H1 (cell line): ENCODE results near the gene SCNN1A.

Experiments
- BRCA1 ChIP-seq: IDR thresholded peaks from 2 replicates; pipeline ENCODE4 v1.6.1; 2012; ENCODE audit warnings: low read depth, low read length, improper control_type of control experiment
- CBX5 ChIP-seq: fragments of 300-800, 300-1000 bp; sonication (generic); IDR thresholded peaks from 2 replicates; pipeline ENCODE4 v1.7.1; 2016; ENCODE audit warnings: antibody characterized with exemption, low read length, low read depth
- CTCF ChIP-seq, 3 experiments: IDR thresholded peaks; 1 replicate in 2 of 3; 2 replicates in 1 of 3; pipeline versions ENCODE4 v1.5.1 to v1.6.1; 2011; ENCODE audit warnings: low read length in 3 of 3, mild to moderate bottlenecking in 3 of 3, inconsistent platforms in 2 of 3, low read depth in 1 of 3, moderate library complexity in 1 of 3; ENCODE audit not compliant: insufficient read depth in 1 of 3; ENCODE audit errors: control extremely low read depth in 1 of 3
- EGR1 ChIP-seq: IDR thresholded peaks from 2 replicates; pipeline ENCODE4 v1.6.1; 2011; ENCODE audit warnings: low read depth, low read length, borderline replicate concordance
- EP300 ChIP-seq, 2 experiments: IDR thresholded peaks; 1 replicate in 1 of 2; 2 replicates in 1 of 2; pipeline ENCODE4 v1.6.1; 2011 to 2012; ENCODE audit warnings: low read depth in 2 of 2, low read length in 2 of 2, mild to moderate bottlenecking in 2 of 2, borderline replicate concordance in 1 of 2, inconsistent platforms in 1 of 2, moderate library complexity in 1 of 2
- HDAC2 ChIP-seq, 2 experiments: fragments of 300-600 bp in 1 of 2; sonication (generic) in 1 of 2; IDR thresholded peaks; 2 replicates each; pipeline ENCODE4 v1.6.1; 2011 to 2012; ENCODE audit warnings: low read depth in 2 of 2, low read length in 2 of 2, mild to moderate bottlenecking in 2 of 2, moderate library complexity in 2 of 2, borderline replicate concordance in 1 of 2, inconsistent platforms in 1 of 2
- KDM5A ChIP-seq: fragments of 200-600 bp; IDR thresholded peaks from 2 replicates; pipeline ENCODE4 v1.7.1; 2012; ENCODE audit warnings: mild to moderate bottlenecking, low read length, inconsistent platforms, mixed read lengths
- PHF8 ChIP-seq: fragments of 200-600 bp; sonication (generic); conservative IDR thresholded peaks from 2 replicates; pipeline ENCODE4 v1.7.1; 2012; ENCODE audit warnings: low read depth, mild to moderate bottlenecking, inconsistent platforms, low read length, moderate library complexity
- POLR2A ChIP-seq, 2 experiments: IDR thresholded peaks; 1 replicate in 1 of 2; 2 replicates in 1 of 2; pipeline ENCODE4 v1.6.1; 2011; ENCODE audit warnings: low read depth in 2 of 2, low read length in 2 of 2, mild to moderate bottlenecking in 2 of 2; ENCODE audit errors: control extremely low read depth in 1 of 2
- POLR2AphosphoS5 ChIP-seq: IDR thresholded peaks from 2 replicates; pipeline ENCODE4 v1.6.1; 2011; ENCODE audit warnings: low read depth, low read length
- RAD21 ChIP-seq, 2 experiments: IDR thresholded peaks in 1 of 2; conservative IDR thresholded peaks in 1 of 2; 2 replicates each; pipeline ENCODE4 v1.6.1; 2011; ENCODE audit warnings: low read depth in 2 of 2, low read length in 2 of 2, improper control_type of control experiment in 1 of 2, inconsistent platforms in 1 of 2, mild to moderate bottlenecking in 1 of 2, moderate library complexity in 1 of 2
- RNF2 ChIP-seq: fragments of 200-900, 300-1000 bp; sonication (generic); IDR thresholded peaks from 2 replicates; pipeline ENCODE4 v1.7.1; 2016; ENCODE audit warnings: borderline replicate concordance, low read depth, mild to moderate bottlenecking, antibody characterized with exemption, low read length; ENCODE audit not compliant: poor library complexity, severe bottlenecking; ENCODE audit errors: missing control alignments
- SIN3A ChIP-seq, 2 experiments: IDR thresholded peaks in 1 of 2; conservative IDR thresholded peaks in 1 of 2; 2 replicates each; pipeline ENCODE4 v1.6.1; 2011 to 2012; ENCODE audit warnings: low read length in 2 of 2, improper control_type of control experiment in 1 of 2, low read depth in 1 of 2, mild to moderate bottlenecking in 1 of 2
- YY1 ChIP-seq: IDR thresholded peaks from 2 replicates; pipeline ENCODE4 v1.6.1; 2011; ENCODE audit warnings: low read depth, mild to moderate bottlenecking, low read length

- TF ChIP-seq POLR2A (IDR thresholded peaks at IDR 0.05; ENCODE audit: control extremely low read depth in 1 of 2, low read depth in 2 of 2, low read length in 2 of 2) (no peak), EP300 (IDR thresholded peaks at IDR 0.05; ENCODE audit: borderline replicate concordance in 1 of 2, low read depth in 2 of 2, low read length in 2 of 2) (no peak), CTCF (IDR thresholded peaks at IDR 0.05; ENCODE audit: control extremely low read depth in 1 of 3, insufficient read depth in 1 of 3, low read depth in 1 of 3, low read length in 3 of 3) (no peak), PHF8 (no peak), POLR2AphosphoS5 (no peak), CBX5 (no peak), SIN3A (conservative IDR thresholded peaks at IDR 0.05 in 1 of 2, IDR thresholded peaks at IDR 0.05 in 1 of 2; ENCODE audit: low read depth in 1 of 2, low read length in 2 of 2) (no peak), KDM5A (no peak), RAD21 (IDR thresholded peaks at IDR 0.05 in 1 of 2, conservative IDR thresholded peaks at IDR 0.05 in 1 of 2; ENCODE audit: low read depth in 2 of 2, low read length in 2 of 2) (no peak), BRCA1 (no peak), YY1 (no peak), RNF2 (no peak), HDAC2 (IDR thresholded peaks at IDR 0.05; ENCODE audit: borderline replicate concordance in 1 of 2, low read depth in 2 of 2, low read length in 2 of 2) (no peak), EGR1 (no peak)
Observed at GRCh38 chr12:6343518-6343917, 31.8 kb downstream of the SCNN1A start.
